AG09319 (cell line): ENCODE data around the gene KLC1.

ENCODE experiments used
- DNase-seq: peaks from one replicate; pipeline ENCODE4 v3.0.0-alpha.2; 2010; ENCODE audit warnings: low read depth; ENCODE audit errors: extremely low read depth
- TF ChIP-seq, protein P1 (sequence below): IDR thresholded peaks from 2 replicates; pipeline ENCODE4 v1.5.1; 2011; ENCODE audit warnings: low read depth, mild to moderate bottlenecking, inconsistent platforms, low read length, moderate library complexity

KLC1 gene

DNA sequence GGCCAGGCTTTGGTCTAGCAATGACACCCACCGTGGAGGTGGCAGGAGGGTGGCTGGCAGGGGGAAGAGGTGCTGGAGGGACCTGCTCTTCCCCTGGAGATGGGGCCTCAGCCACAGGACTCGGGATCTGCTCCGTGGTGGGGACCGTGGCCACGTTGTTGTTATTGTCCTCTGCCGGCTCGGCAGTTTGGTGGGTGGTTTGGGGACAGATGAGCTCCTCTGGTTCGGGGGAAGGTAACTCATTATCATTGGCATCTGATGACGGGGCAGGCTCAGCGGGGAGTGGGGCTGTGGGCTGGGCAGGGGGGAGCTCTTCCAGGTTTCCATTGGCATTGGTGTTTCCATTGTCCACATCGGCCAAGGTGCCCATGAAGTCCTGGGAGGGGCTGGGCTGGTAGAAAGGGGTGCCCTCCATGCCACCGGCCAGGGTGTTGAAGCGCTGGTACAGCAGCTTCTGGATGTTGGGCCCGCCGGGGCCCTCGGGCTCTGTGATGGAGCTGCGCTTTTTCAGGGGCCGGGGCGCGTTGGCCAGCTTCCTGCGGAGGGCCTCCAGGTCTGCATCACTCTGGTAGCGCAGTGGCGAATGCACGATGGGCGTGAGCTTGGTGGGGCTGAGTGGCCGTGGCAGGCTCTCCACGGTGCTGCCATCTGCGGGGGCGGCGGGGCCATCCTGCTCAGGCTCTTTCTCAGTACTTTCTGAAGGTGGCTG, 110.9 kb downstream of the KLC1 start:
- DNase-seq = no peak
- TF ChIP-seq, protein P1, sequence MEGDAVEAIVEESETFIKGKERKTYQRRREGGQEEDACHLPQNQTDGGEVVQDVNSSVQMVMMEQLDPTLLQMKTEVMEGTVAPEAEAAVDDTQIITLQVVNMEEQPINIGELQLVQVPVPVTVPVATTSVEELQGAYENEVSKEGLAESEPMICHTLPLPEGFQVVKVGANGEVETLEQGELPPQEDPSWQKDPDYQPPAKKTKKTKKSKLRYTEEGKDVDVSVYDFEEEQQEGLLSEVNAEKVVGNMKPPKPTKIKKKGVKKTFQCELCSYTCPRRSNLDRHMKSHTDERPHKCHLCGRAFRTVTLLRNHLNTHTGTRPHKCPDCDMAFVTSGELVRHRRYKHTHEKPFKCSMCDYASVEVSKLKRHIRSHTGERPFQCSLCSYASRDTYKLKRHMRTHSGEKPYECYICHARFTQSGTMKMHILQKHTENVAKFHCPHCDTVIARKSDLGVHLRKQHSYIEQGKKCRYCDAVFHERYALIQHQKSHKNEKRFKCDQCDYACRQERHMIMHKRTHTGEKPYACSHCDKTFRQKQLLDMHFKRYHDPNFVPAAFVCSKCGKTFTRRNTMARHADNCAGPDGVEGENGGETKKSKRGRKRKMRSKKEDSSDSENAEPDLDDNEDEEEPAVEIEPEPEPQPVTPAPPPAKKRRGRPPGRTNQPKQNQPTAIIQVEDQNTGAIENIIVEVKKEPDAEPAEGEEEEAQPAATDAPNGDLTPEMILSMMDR = no peak

DNA sequence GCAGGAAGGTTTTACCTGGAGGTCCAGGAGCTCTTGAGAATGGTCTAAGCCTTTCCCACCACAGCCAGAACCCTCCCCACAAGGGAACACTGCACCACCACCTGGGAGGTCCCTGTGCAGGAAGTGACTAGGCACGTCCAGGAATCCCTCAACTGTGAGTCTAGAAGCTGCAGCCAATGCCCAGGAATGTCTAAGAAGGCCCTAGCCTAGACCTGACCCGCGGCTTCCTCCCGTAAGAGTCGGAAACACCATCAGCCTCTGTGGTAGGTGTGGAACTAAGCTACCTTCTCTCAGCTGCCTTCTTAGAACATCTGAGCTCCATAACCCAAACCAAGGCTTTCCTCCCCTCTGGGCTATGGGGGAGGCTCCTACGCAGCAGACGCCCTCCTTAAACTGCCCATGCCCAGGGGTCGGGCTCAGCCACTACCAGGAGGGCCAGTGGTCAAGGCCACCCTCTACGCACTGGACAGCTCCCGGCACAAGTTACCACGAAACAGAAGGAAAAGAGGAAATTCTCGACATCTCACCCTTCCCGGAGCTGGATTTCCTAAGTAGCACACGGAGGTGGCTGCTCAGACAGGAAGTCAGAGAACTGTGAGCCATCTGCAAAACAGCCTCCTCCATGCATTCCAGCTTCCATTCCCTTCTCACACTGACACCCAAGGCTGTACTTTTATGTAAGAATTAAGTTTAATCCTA, 112.1 kb downstream of the KLC1 start:
- no peak for DNase-seq
- TF ChIP-seq, protein P1 = no peak

DNA sequence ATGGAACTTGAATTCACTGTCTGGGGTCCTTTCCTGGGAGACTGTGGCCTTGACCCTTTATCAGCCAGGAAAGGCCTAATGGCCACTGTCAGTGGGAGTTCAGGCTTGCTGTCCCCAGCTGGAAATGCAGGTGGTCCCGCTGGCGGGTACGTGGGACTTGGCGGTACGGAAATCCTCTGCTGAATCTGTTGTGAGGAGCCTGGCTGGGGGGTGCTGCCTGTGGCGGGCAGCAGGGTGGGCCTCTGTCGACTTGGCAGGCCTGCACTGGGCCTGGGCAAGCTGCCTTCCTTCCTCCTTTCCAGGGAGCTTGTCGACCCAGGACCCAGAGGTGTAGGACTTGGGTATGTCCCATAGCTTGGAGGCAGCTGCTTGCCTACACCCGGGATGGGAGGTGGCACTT, 112.9 kb downstream of the KLC1 start:
- TF ChIP-seq, protein P1 = no peak
- DNase-seq = no peak

DNA sequence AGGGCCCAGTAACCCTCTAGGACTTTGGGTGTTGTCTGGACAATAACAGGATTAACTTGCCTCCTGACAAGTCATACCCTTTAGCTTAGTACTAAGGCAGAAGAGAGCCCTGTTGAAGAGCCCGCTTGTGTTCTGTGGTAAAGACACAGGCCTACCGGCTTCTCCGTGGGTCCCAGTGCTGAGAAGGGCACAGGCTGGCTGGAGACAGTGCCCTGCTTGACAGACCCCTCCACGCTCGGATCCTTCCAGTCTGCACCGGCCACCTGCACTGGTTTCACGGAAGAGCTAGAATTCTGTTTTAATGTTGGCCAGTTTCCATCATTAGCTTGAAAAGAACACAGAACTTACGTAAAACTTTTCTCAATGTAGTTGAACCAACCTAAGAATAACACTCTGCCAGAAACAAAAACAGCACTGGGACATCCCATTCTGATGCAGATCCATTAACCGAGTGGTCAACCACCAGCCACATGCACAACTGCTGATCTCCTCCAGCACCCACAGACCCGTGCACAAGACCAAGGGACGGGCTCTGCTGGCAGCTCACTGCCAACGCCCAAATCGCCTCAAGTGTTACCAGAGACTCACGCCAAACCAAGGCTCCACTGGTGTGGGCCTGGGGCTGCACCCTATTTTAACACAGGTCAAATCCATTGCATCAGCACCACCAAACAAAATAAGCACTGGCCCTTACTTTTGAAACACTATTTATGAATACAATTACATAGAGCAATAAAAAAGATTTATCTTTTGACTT, 113.7 kb downstream of the KLC1 start:
- DNase-seq = no peak
- TF ChIP-seq, protein P1 = no peak

DNA sequence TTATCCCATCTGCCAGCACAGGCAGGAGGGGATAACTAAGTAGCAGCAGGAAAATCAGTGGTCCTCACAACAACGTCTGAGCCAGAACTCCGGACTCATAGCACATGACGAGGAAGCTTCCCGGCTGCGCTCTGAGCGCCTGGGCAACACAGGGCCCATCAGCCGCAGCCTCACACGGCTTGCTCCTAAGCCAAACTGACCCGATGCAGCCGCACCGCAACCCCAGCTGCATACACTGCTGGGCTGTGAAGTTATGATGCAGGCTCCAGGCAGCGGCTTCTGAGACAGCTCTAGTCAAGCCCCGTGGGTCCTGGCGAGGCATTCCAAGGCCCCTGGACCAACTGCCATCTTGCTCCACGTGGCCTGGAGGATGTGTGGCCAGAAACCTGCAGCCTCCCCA, 114.7 kb downstream of the KLC1 start:
- TF ChIP-seq, protein P1 = no peak
- DNase-seq = no peak

DNA sequence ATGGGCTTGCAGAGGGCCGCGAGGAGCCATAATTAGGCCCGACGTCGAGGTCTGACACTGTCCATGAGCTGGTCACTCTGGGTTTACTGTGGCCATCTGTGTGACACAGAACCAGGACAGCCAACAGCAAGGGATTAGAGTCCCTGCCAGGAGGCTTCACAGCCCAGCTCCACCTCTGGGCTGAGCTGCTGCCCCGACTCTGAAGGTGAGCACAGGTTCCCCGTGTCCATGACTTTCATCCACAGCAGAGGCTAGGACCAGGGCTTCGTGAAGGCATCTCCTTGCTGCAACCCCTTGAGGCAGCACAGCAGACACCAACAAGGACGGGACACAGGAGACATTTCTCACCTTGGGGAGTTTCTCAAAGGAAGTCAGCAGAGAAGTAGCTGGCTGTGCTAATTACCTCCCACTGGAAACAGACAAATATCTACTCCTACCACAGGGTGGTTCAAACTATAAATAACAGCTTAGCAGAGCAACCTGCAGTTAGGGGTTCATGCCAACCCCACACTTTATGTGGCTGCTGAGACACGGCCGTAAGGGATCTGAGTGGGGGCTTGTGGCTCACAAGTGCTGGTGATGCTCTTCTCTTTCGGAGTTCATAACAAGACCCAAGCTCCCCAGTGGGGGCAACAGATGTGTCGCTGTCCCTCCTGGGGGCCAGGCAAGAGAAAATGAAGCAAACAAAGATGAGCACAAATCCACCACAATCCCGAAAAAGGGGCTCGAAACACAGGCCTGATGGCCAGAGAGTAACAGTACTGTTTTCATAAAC, 115.8 kb downstream of the KLC1 start:
- TF ChIP-seq, protein P1 = no peak
- no peak for DNase-seq
